Measurements from ENCODE around the gene ISL2.
"Not testable (repeated sequence)": the region's sequence is repeated elsewhere in the genome, so short reads cannot be mapped to it uniquely, and the experiment has no call there.

The ISL2 gene

DNA sequence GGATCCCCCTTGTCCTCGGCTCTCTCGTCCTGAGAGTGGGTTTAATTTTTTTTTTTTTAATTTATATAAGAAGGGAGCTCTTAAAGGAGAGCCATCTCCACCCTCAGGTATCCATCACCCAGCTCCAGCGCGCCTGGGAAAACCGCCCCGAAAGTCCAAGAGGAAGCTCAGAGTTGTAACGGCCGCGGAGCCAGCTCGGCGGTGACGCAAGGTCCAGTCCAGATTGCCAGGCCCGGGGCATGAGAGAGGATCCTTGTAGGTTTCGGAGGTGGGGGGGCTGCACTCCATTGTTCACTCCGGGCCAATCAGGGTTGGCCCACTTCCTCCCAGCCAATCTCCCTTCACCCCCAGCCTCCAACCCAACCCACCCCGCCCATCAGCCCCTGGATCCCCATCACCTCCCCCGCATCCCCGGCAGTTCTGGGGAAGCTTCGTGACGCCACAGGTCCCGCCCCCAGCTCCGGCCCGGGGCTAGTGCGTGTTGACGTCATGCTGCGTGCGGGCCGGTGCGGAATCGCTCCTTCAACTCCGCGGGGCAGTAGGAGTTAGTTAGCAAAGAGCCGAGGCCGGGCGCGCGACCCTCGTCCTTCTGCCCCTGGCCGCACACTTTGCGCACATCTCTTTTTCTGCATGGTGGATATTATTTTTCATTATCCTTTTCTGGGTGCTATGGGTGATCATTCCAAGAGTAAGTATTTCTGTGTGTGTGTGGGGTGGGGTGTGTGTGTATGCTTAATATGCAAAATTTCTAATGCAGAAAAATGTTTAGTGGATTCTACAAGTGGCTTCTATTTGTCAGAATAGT, at the start of gene ISL2:
Gene ISL2 (plus strand): TSS at position 520 of the 805 bp plus-strand sequence. CDS start 111 bp downstream, at position 631.
- DNase-seq = peak; percentile 62

DNA sequence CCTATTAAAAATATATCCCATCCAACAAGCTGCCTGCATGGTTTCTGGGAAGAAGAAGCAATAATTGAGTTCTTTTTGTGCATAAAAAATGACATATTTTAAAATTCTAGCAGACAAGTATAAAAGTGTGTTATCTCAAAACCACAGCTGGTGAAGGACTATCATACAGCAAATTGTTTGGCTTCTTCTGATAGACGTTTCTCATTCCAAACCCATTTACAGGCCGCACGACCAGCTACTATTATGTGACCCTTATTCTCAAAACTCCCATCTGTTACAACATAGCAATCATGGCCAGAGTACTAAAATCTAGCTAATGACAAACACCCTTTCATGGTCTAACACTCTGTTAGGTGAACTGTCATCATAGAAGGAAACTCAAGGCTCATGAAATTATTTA, 47.0 kb upstream of the ISL2 start:
- DNase-seq = peak; percentile 82

DNA sequence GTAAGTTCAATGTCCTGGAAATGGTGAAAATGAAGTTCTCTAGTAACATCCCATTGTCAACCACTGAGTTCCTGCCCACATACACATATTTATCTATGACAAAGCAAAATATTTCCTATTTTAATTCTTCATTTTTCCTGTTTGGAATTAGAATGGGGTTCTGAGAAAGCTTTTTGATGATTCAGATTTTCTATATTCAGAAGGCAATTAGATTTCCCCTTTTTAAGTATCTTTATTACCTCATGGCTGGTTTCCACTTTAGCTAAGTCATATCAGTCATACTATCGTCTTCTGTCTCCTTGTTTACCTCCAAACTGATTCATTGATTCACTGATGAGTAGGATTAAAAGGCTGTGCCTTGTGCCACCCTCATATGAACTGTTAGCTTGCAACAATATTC, 43.2 kb upstream of the ISL2 start:
- DNase-seq = no peak

DNA sequence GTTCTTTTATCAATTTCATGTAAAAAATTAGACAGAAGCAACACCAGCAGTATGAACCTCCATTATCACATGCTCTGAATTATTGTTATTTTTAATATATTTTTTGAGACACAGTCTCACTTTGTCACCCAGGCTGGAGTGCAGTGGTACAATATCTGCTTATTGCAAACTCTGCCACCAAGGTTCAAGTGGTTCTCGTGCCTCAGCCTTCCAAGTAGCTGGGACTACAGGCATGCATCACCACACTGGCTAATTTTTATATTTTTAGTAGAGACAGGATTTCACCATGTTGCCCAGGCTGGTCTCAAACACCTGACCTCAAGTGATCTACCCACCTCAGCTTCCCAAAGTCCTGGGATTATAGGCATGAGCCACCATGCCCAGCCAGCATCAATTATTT, 42.1 kb upstream of the ISL2 start:
- not testable (repeated sequence) for DNase-seq

DNA sequence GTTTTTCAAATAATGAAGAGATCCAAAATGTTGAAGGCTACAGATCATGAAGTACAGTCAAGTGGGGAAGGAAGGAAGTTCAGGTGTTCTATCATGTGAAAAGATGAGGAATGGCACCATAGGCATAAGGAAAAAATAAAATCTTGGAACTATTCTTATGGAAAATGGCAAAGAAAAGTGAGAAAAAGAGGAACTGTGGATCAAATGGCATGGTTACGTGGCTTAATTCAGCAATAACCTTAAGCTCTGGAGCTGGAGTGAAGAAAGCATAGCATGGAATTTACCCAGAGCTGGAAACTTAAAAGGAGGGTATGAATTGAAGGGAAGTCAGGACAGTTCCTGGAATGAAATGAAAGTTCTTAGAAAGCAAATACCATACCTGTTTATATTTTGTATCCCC, 39.7 kb upstream of the ISL2 start:
- no peak for DNase-seq

DNA sequence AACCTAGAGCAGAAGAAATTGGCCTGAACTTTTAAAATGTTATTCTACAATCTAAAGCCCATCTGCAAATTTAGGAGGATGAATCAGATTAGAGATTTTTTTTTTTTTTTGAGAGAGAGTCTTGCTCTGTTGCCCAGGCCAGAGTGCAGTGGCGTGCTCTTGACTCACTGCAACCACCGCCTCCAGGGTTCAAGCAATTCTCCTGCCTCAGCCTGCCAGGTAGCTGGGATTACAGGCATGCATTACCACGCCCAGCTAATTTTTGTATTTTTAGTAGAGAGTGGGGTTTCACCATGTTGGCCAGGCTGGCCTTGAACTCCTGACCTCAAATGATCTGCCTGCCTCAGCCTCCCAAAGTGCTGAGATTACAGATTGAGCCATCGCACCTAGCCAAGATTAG, 38.6 kb upstream of the ISL2 start:
- DNase-seq = not testable (repeated sequence)

DNA sequence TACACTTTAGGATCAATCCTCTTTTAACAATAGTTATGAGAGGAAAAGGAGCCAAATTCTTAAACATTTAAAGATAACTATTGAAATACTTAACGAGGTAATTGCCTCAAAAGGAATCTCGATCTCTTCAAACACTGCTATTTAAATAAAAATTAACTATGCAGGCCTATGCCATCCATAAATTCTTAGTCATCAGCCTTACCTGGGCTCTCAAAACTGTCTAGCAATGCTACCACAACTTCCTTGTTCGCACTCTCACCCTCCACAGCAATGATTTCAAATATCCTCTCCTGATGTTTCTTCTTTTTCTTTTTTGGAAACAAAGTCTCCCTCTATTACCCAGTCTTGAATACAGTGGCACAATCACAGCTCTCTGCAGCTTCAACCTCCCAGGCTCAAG, 37.6 kb upstream of the ISL2 start:
- DNase-seq = no peak

DNA sequence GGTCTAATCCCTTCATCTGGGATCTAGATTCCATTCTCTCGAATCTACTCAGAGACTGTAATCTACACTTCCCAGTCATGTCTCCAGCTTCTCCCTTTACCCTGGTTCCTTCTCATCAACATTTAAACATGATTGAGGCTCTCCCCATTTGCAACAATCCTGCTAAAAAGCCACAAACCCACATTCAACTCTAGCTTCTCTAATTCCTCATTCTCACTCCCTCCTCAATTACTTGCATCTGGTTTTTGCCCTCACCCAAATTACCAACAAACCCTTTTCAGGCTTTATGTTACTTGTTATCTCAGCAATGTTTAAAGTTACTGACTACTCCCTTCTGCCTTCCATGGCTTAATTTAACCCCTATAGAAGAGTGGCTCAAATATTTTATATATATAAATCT, 36.8 kb upstream of the ISL2 start:
- peak; percentile 27 for DNase-seq

DNA sequence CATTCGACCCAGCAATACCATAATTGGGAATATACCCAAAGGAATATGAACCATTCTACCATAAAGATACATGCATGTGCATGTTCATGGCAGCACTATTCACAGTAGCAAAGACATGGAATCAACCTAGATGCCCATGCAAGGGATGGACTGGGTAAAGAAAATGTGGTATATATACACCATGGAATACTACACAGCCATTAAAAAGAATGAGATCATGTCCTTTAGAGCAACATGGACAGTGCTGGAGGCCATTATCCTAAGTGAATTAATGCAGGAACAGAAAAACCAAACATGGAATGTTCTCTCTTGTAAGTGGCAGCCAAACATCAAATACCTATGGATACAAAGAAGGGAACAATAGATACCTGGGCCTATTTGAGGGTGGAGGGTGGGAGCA, 32.7 kb upstream of the ISL2 start:
- no peak for DNase-seq

DNA sequence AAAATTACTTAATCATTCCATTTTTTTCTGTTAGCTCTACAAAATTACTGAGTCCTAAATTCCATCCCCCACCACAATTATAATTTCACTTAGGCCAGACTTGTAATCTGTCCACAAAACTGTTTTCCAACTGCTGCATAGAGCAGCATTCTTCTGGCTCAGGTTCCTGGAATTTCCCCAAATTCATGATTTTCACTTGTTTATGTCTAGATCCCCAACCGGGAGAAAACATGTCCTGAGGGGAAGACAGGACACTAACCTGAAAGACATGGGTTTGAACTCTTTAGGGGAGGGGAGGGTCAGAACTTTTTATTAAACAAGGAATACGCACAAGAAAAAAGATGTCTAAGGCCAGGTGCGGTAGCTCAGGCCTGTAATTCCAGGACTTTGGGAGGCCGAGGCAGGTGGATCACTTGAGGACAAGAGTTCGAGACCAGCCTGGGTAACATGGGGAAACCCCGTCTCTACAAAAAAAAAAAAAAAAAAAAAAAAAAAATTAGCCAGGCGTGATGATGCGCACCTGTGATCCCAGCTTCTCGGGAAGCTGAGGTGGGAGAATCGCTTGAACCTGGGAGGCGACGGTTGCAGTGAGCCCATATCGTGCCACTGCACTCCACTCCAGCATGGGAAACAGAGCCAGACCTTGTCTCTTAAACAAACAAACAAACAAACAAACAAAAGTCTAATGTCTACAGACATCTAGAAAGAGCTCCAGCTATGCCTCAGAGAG, 26.8 kb upstream of the ISL2 start:
- DNase-seq = no peak

DNA sequence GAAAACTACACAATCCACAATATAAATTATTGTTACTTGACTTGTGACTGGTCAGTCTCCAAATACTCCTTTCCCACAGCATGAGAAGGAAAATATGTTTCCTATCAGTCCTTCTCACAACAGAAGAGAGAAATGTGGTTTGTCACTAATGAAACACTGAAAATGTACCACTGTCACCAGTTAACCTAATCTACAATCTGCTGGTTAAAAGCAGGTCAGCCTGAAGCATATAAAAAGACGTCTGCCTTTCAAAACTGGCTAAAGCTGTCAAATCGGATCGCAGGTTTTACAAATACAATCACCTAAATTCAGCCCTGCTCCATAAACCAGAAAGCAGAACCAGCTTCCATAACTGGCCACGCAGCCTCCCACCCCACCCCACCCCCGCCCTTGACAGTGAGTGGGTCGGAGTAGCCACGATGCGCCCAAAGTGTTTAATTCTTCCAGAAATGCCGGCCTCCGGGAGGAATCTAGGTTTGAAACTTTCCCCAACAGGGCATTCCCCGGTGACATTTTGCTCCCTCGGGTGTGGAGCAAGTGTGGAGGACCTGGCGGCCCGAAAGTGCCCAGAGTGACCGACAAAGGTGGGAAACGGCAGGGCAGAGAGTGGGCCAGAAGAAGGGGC, 26.0 kb upstream of the ISL2 start:
- DNase-seq = peak; percentile 63

DNA sequence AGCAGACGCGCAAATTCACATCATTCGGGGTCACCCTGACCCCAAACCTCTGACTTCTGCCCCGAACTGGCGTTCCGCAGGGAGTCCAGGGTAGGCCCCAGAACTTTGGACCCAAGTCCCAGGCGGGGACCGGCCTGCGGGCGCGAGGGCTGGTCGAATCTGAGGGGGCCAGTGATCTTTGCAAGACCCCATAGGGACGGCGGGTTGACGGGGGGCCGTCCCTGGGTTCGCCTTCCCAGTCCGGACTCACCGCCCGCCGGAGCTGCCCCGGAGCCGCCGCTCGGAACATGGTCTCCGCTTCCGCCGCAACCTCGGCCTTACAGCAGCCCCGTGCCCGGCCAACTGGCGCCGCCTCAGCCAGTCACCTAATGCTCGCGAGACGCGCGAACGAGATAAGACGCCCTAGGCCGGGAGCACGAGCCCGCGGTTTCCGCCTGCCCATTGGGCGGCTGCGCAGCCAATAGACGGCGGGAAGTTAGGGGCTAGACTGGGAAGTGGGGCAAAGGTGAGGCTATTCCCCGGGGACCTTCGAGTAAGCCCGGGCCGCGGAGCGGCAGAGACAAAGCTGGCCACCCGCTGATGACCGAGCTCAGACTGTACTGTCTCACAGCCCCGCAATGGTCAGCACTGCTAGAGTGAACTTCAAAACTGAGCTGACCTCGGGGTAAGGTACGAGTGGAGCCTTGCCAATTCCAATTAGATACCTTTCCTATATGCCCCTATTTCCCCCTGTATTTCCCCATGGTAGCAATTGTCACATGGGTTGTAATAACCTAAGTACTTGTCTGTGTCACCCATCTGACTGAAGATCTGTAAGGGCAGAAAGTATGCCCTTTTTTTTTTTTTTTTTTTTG, 25.2 kb upstream of the ISL2 start, which contains the start of gene ETFA:
Gene ETFA (minus strand): TSS at position 370 of the 854 bp plus-strand sequence. CDS start 81 bp downstream, at position 289.
- peak; percentile 98 for DNase-seq

DNA sequence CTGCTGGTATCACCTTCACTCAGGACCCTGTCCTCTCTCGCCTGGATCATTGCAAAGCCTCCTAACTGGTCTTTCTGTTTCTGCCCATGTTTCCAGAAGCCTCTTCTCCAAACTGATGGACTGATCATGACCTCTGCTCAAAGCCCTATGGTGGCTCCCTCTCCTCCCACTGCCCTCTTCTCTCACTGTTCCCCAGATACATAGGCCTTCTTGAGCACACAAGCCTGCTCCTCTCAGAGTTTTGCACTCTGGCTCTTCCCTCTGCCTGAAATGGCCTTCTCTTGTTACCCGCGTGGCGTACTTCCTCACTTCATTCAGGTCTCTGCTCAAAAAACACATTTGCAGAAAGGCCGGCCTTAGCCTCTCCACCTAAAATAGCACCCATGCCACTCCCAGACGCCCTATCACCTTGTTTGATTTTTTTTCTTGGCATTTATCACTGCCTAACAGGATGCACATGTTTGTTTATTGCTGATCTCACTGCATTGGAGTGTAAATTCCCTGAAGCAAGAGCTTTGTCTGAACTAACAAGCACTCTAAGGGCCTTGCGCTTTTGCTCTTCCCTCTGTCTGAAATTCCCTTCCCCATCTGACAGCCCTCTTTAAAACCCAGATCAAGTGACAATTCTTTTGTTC, 23.9 kb upstream of the ISL2 start:
- DNase-seq = peak; percentile 17

DNA sequence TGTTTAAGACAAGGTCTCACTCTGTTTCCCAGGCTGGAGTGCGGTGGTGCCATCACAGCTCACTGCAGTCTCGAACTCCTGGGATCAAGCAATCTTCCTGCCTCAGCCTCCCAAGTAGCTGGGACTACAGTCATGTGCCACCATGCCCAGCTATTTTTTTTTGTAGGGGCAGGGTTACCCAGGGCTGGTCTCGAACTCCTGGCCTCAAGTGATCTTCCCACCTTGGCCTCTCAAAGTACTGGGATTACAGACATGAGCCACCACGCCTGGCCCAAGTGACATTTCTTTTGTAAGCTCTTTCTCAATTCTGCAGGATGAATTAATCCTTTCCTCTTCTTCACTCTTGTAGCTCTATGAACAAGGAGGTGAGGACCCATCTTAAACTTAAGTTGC, 23.4 kb upstream of the ISL2 start:
- DNase-seq = not testable (repeated sequence)

DNA sequence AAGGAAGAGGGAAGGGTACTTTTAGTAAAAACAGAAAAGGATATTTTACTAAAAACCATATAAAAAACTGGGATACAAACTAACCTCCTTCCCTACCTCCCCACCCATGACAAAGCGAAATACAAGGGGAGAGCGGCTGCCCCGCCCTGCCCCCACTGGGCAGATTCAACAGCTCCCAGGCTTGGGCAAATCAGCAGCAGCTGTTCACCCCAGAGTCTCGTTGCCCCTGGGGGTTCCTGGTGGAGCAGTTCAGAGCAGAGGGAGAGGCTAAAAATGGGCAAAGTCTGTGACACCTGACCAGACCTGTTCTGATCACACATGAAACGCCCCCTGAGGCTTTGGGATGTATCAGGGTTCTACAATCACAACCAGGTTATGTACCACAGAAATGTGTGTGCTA, 22.8 kb upstream of the ISL2 start:
- no peak for DNase-seq

DNA sequence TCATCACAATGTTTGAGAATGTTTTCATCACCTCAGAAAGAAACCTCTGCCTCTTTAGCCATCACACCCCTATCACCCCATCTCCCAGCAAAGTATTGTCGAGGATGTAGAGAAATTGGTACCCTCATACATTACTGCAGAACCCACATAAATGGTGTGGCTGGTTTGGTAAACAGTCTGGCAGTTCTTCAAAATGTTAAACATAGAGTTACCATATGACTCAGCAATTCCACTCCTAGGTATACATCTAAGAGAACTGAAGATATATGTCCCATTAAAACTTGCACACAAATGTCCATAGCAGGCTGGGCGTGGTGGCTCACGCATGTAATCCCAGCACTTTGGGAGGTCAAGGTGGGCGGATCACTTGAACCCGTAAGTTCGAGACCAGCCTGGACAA, 16.6 kb upstream of the ISL2 start:
- no peak for DNase-seq

DNA sequence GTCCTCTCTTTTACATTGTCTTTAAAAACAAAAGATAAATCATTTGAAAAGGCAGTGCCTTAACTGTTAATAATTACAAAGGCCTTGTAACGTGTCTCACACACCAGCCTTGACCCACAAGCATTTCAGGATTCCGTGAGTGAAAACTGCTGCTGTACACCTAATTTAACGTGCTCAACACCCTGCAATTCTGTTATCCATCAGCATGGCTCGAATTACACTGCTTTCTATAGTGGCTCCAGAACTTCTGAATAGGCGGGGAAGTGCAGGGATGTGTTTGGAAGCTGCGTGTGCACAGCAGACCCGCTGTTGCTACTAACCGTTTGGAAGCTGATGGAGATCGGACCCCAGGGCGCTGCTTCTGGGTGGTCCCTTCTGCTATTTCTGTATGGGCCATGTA, 15.4 kb upstream of the ISL2 start:
- DNase-seq = no peak

DNA sequence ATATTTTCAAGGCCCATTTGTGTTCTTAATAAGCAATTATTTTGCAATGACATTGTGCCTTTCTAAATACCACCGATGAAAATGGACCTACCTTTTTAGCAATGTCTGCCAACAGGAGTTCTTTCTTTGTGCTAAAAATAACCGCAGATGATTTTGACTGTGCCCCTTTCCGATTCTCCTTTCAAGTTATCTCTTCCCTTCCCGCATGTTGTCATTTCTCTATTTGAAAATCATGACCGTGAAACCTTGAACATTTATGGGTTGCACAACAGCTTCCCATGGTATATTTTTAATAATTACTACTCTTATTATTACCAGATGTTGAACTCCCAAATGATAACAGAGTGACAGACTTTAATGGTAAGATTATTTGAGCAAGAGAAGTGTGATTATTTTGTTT, 15.0 kb upstream of the ISL2 start:
- DNase-seq = no peak

DNA sequence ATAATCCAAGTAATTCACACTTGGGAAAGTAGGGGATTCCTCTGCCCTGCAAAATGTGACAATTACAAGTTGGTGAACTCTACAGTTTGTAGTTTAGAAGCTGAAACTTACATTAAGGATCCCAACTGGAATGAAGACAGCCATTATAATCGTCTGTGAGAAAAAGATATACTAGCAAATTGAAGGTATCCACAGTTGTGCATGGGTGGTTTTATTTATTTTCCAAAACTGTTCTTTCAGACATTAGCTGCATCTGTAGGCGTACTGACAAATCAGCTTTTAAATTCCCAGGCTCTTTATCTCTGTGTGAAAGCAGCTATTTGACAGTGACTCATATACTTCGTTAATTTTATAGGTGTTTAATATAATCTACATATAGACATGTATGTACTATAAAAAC, 12.5 kb upstream of the ISL2 start:
- DNase-seq = no peak

DNA sequence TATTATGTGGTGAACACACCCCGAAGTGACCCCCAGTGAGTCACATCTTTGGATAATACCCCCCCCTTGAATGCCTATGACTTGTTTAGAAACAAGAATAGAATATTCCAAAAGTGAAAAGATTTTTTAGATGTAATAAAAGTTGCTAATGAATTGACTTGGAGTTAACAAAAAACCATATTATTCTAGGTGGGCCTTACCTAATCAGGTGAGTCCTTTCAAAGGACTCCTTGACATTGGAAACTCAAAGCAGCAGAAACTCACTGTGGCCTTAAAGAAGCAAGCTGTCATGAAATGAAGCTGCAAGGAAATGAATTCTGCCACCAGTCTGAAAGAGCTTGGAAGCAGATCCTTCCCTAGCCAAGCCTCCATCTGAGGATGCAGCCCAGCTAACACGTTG, 10.9 kb upstream of the ISL2 start:
- DNase-seq = no peak

DNA sequence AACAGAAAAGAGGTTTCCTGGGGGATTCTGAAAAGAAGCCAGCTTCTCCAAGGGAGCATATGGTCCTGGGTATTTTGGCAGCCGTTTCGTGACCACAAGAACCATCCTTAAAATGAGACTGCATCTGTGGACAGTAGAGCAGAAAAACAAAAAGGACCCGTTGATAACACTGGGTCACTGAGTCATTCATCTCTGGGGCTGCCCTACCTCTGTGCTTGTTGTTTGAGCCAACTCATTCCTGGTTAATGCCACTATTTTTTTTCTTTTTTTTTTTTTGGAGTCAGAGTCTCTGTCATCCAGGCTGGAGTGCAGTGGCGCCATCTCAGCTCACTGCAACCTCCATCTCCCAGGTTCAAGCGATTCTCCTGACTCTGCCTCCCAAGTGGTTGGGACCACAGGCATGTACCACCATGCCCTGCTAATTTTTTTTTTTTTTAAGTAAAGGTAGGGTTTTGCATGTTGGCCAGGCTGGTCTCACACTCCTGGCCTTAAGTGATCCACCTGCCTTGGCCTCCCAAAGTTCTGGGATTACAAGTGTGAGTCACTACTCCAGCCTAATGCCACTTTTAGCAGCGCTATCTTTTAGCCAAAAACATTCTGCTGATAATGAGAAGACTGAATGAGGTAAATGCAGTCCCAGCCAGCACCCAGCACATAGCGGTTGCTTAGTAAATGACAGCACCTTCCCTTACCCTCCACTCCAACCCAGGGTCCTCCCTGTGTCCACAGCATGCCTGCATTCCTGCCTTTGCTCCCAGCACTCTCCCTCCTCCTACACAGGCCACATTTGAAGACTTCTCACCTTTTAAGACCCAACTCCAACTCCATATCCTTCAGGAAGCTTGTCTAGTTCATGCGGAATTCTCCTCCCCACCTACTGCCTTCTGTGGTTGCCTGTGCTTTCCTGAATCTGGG, 9.1 kb upstream of the ISL2 start:
- DNase-seq = no peak
